Upper lobe of left lung (tissue), 6 donors: ENCODE results near the gene PNPLA7. TPM values are rescaled to one million over a fixed set of nuclear protein-coding genes. Genes with fewer than 3 reads are reported as not detected.

ENCODE experiments used
- ATAC-seq, 2 donors: fragments of 200-7000 bp; cut with Tn5 transposase; one replicate each; pipeline ENCODE4 v1.9.1; 2022; ENCODE audit warnings: mild to moderate bottlenecking in 2 of 2, moderate library complexity in 2 of 2; ENCODE audit not compliant: low FRiP score in 2 of 2
- DNase-seq, 2 donors: peaks; one replicate each; pipeline ENCODE4 v3.0.0-alpha.2; 2019 to 2020
- H3K27ac ChIP-seq, 4 donors: fragments of 200-600 bp; sonication (generic); one replicate each; pipeline ENCODE4 v1.5.1; 2016 to 2019
- H3K27me3 ChIP-seq, 4 donors: fragments of 200-600 bp; sonication (generic); one replicate each; pipeline ENCODE4 v1.5.1; 2017 to 2019
- H3K36me3 ChIP-seq, 4 donors: fragments of 200-600 bp; sonication (generic); one replicate each; pipeline ENCODE4 v1.5.1; 2016 to 2019
- H3K4me1 ChIP-seq, 4 donors: fragments of 200-600 bp; sonication (generic); one replicate each; pipeline ENCODE4 v1.5.1; 2018 to 2019
- H3K4me3 ChIP-seq, 4 donors: fragments of 200-600 bp; sonication (generic); one replicate each; pipeline ENCODE4 v1.5.1; 2017 to 2019; ENCODE audit warnings: mild to moderate bottlenecking in 2 of 4, moderate library complexity in 1 of 4
- H3K9me3 ChIP-seq, 4 donors: fragments of 200-600 bp; sonication (generic); one replicate each; pipeline ENCODE4 v1.5.1; 2018 to 2019
- EP300 ChIP-seq, 4 donors: sonication (generic); formaldehyde crosslinking; IDR thresholded peaks; one replicate each; pipeline ENCODE4 v1.5.1; 2017; ENCODE audit warnings: antibody characterized with exemption in 4 of 4, control low read depth in 2 of 4
- POLR2A ChIP-seq, 4 donors: fragments of 450-650 bp; IDR thresholded peaks; one replicate each; pipeline ENCODE4 v1.5.1; 2016 to 2017; ENCODE audit warnings: antibody characterized with exemption in 4 of 4, mild to moderate bottlenecking in 2 of 4
- POLR2AphosphoS5 ChIP-seq, 2 donors: sonication (generic); formaldehyde crosslinking; IDR thresholded peaks; one replicate each; pipeline ENCODE4 v1.5.1; 2017; ENCODE audit warnings: antibody characterized with exemption in 2 of 2
- WGBS, 2 donors: methylation state at CpG; one replicate each; pipeline ENCODE4 v1.1.5; 2017 to 2018; 5-methylcytosine and 5-hydroxymethylcytosine counted together
- total RNA-seq, 6 donors: library from RNA; depleted of rRNA in 4 of 6; stranded (reverse); fragments of >200 nt in 4 of 6; gene quantifications; one replicate each; pipeline versions ENCODE4 v1.1.0 to v1.2.1, GENCODE V29; 2016 to 2021
- TF ChIP-seq, protein P1 (sequence below), 6 experiments: fragments of 450-650 bp in 4 of 6; fragments of 200-600 bp in 2 of 6; sonication (generic) in 2 of 6; IDR thresholded peaks; one replicate each; pipeline ENCODE4 v1.5.1; 2016 to 2019; ENCODE audit warnings: antibody characterized with exemption in 6 of 6
- donor health status: DM: no; HTN: no; CAD: no; lungs with moderate emphysema.
- donor health status: DM: no; HTN: yes; CAD: no; lungs with severe emphysema.

PNPLA7 gene
- total RNA-seq, 6 donors from 2014 or later: 6.0 to 104 (median 14.0) TPM

- Histone ChIP-seq H3K4me1 (peaks cover 13 to 41% (median 23%) of the 10 kb centered on the region in 4 donors), H3K36me3 (peaks cover 6 to 42% (median 26%) of the 10 kb centered on the region in 4 donors), H3K9me3 (no peaks in the 10 kb centered on the region), H3K4me3 (no peak overlapping the region), H3K27ac (no peak overlapping the region), H3K27me3 (no peaks in the 10 kb centered on the region)
- WGBS, 2 donors: 95 to 98% methylated on average over 5 to 8 of the region's 13 CpGs
- DNase-seq (no peak), ATAC-seq (no peak)
- no peak for TF ChIP-seq POLR2A (IDR thresholded peaks at IDR 0.05)
- no peak for TF ChIP-seq POLR2AphosphoS5 (IDR thresholded peaks at IDR 0.05)
- TF ChIP-seq, protein P1, sequence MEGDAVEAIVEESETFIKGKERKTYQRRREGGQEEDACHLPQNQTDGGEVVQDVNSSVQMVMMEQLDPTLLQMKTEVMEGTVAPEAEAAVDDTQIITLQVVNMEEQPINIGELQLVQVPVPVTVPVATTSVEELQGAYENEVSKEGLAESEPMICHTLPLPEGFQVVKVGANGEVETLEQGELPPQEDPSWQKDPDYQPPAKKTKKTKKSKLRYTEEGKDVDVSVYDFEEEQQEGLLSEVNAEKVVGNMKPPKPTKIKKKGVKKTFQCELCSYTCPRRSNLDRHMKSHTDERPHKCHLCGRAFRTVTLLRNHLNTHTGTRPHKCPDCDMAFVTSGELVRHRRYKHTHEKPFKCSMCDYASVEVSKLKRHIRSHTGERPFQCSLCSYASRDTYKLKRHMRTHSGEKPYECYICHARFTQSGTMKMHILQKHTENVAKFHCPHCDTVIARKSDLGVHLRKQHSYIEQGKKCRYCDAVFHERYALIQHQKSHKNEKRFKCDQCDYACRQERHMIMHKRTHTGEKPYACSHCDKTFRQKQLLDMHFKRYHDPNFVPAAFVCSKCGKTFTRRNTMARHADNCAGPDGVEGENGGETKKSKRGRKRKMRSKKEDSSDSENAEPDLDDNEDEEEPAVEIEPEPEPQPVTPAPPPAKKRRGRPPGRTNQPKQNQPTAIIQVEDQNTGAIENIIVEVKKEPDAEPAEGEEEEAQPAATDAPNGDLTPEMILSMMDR (IDR thresholded peaks at IDR 0.05): no peak
- TF ChIP-seq EP300 (IDR thresholded peaks at IDR 0.05): no peak
Observed at GRCh38 chr9:137588311-137588710, 38.1 kb upstream of the PNPLA7 start.

GRCh38 chr9:137586854-137587253 is 36.7 kb upstream of the PNPLA7 start:
- Histone ChIP-seq H3K27ac (no peak overlapping the region), H3K36me3 (peaks cover 6 to 56% (median 34%) of the 10 kb centered on the region in 4 donors), H3K4me3 (no peak overlapping the region), H3K4me1 (peaks cover 13 to 29% (median 18%) of the 10 kb centered on the region in 4 donors), H3K27me3 (no peaks in the 10 kb centered on the region), H3K9me3 (no peaks in the 10 kb centered on the region)
- no peak for ATAC-seq
- peak in 1 of 2 donors; percentile 75 for DNase-seq
- WGBS, 2 donors: 95 to 96% methylated on average over 14 of the region's 14 CpGs
- TF ChIP-seq, protein P1 (IDR thresholded peaks at IDR 0.05): no peak
- no peak for TF ChIP-seq EP300 (IDR thresholded peaks at IDR 0.05)

GRCh38 chr9:137583957-137584356 is 33.8 kb upstream of the PNPLA7 start:
- no peaks in the 10 kb centered on the region for H3K9me3 ChIP-seq
- peaks cover 6 to 59% (median 40%) of the 10 kb centered on the region in 4 donors for H3K36me3 ChIP-seq
- H3K27me3 ChIP-seq: no peaks in the 10 kb centered on the region
- peaks cover 5 to 18% (median 8%) of the 10 kb centered on the region in 4 donors for H3K4me1 ChIP-seq
- DNase-seq (no peak), ATAC-seq (no peak)
- H3K4me3 ChIP-seq: no peak overlapping the region
- TF ChIP-seq, protein P1 (IDR thresholded peaks at IDR 0.05): no peak
- TF ChIP-seq EP300 (IDR thresholded peaks at IDR 0.05) (no peak), POLR2A (IDR thresholded peaks at IDR 0.05) (no peak), POLR2AphosphoS5 (IDR thresholded peaks at IDR 0.05) (no peak)
- 91 to 94% methylated on average over 3 to 8 of the region's 8 CpGs for WGBS, 2 donors
- H3K27ac ChIP-seq: no peak overlapping the region

DNA sequence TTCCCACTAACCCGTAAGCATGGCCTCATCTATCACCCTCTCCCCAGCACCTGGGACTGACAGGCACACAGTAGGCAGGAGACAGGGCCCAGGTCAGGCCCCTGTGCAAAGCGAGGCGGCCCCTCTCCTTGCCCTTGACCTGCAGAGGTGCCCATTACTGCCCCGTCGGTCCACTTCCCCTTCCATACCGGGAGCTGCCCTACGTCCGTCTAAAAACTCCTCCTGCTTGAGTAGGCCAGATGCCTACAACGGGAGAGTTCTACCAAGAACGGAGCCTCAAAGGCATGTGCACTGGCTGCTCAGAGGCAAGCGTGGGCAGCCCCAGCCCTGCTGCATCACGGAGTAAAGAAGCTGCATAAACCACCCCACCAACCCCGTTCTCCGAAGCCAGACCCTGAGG is 33.1 kb upstream of the PNPLA7 start:
- ATAC-seq (no peak), DNase-seq (no peak)
- WGBS, 2 donors: 86 to 89% methylated on average over 12 to 14 of the region's 14 CpGs
- Histone ChIP-seq H3K27ac (no peak overlapping the region), H3K4me1 (peaks cover 4 to 13% (median 7%) of the 10 kb centered on the region in 4 donors), H3K9me3 (no peaks in the 10 kb centered on the region), H3K4me3 (no peak overlapping the region), H3K27me3 (no peaks in the 10 kb centered on the region), H3K36me3 (peaks cover 6 to 58% (median 39%) of the 10 kb centered on the region in 4 donors)
- TF ChIP-seq EP300 (IDR thresholded peaks at IDR 0.05) (no peak), POLR2AphosphoS5 (IDR thresholded peaks at IDR 0.05) (no peak), POLR2A (IDR thresholded peaks at IDR 0.05) (no peak)
- TF ChIP-seq, protein P1 (IDR thresholded peaks at IDR 0.05): no peak

- WGBS, 2 donors: 74 to 83% methylated on average over 11 to 20 of the region's 20 CpGs
- no peaks in the 10 kb centered on the region for H3K27me3 ChIP-seq
- H3K4me1 ChIP-seq: peaks cover 12 to 19% (median 16%) of the 10 kb centered on the region in 4 donors
- DNase-seq (peak in 1 of 2 donors; percentile 52), ATAC-seq (no peak)
- peaks cover 6 to 48% (median 33%) of the 10 kb centered on the region in 4 donors for H3K36me3 ChIP-seq
- H3K27ac ChIP-seq: no peak overlapping the region
- TF ChIP-seq POLR2A (IDR thresholded peaks at IDR 0.05): no peak
- no peak for TF ChIP-seq POLR2AphosphoS5 (IDR thresholded peaks at IDR 0.05)
- TF ChIP-seq, protein P1 (IDR thresholded peaks at IDR 0.05): peak in 2 of 6 experiments; percentile 33 to 39
- no peaks in the 10 kb centered on the region for H3K9me3 ChIP-seq
- H3K4me3 ChIP-seq: no peak overlapping the region
Observed at GRCh38 chr9:137582286-137582860, 32.2 kb upstream of the PNPLA7 start.
